Type B pancreatic cell (in vitro differentiated cells): ENCODE data around the gene SLC1A2. TPM values are rescaled to one million over a fixed set of nuclear protein-coding genes. Genes with fewer than 3 reads are reported as not detected.

Experiments
- DNase-seq: peaks from one replicate; pipeline ENCODE4 v3.0.0; 2021; ENCODE audit warnings: mixed read lengths; ENCODE audit not compliant: unreplicated experiment; ENCODE audit errors: extremely low spot score
- H3K27ac Mint-ChIP-seq: 2 replicates; pipeline ENCODE4 v1.8.0; 2021; ENCODE audit warnings: mild to moderate bottlenecking, mixed read lengths
- H3K27me3 Mint-ChIP-seq: 2 replicates; pipeline ENCODE4 v1.8.0; 2021; ENCODE audit warnings: mixed read lengths
- H3K36me3 Mint-ChIP-seq: 2 replicates; pipeline ENCODE4 v1.8.0; 2021; ENCODE audit warnings: mixed read lengths
- H3K4me1 Mint-ChIP-seq: one replicate; pipeline ENCODE4 v1.8.0; 2021; ENCODE audit warnings: mixed read lengths; ENCODE audit not compliant: unreplicated experiment
- H3K4me3 Mint-ChIP-seq: 2 replicates; pipeline ENCODE4 v1.8.0; 2021; ENCODE audit warnings: mild to moderate bottlenecking, mixed read lengths
- H3K9me3 Mint-ChIP-seq: 2 replicates; pipeline ENCODE4 v1.8.0; 2021; ENCODE audit warnings: mixed read lengths
- CTCF ChIP-seq: fragments of 200-600 bp; sonication (generic); conservative IDR thresholded peaks from 2 replicates; pipeline ENCODE4 v1.5.0; 2021; ENCODE audit warnings: antibody characterized with exemption, mild to moderate bottlenecking
- total RNA-seq: library from RNA; stranded (reverse); gene quantifications from 2 replicates; pipeline ENCODE4 v1.2.1, GENCODE V29; 2021; ENCODE audit warnings: low replicate concordance

The SLC1A2 gene
- total RNA-seq, 1 donor from 2014 or later, result 7.4 TPM

GRCh38 chr11:35265755-35266454 lies 153.5 kb downstream of the SLC1A2 start:
- Mint-ChIP-seq H3K27me3 (no peaks in the 10 kb centered on the region), H3K36me3 (no peaks in the 10 kb centered on the region), H3K4me1 (no peaks in the 10 kb centered on the region), H3K9me3 (no peaks in the 10 kb centered on the region), H3K4me3 (no peak overlapping the region), H3K27ac (no peak overlapping the region)
- no peak for DNase-seq
- TF ChIP-seq CTCF, result no peak

GRCh38 chr11:35262735-35263134 lies 156.6 kb downstream of the SLC1A2 start:
- Mint-ChIP-seq H3K36me3 (no peaks in the 10 kb centered on the region), H3K27ac (no peak overlapping the region), H3K4me3 (no peak overlapping the region), H3K9me3 (no peaks in the 10 kb centered on the region), H3K27me3 (peaks cover 4% of the 10 kb centered on the region), H3K4me1 (no peaks in the 10 kb centered on the region)
- no peak for DNase-seq
- TF ChIP-seq CTCF, result no peak

- Mint-ChIP-seq H3K27ac (no peak overlapping the region), H3K36me3 (no peaks in the 10 kb centered on the region), H3K4me1 (no peaks in the 10 kb centered on the region)
Observed at GRCh38 chr11:35262056-35262455, 157.3 kb downstream of the SLC1A2 start.

GRCh38 chr11:35261197-35261596 lies 158.2 kb downstream of the SLC1A2 start:
- no peak overlapping the region for H3K27ac Mint-ChIP-seq
- H3K9me3 Mint-ChIP-seq, result no peaks in the 10 kb centered on the region
- H3K27me3 Mint-ChIP-seq, result peaks cover 4% of the 10 kb centered on the region

More at GRCh38 chr11:35262056-35262455, 157.3 kb downstream of the SLC1A2 start:
- Mint-ChIP-seq H3K9me3 (no peaks in the 10 kb centered on the region), H3K4me3 (no peak overlapping the region), H3K27me3 (peaks cover 4% of the 10 kb centered on the region)
- DNase-seq, result no peak
- TF ChIP-seq CTCF, result no peak

GRCh38 chr11:35260342-35260985 lies 158.9 kb downstream of the SLC1A2 start:
- no peaks in the 10 kb centered on the region for H3K9me3 Mint-ChIP-seq
- H3K4me3 Mint-ChIP-seq, result no peak overlapping the region
- no peaks in the 10 kb centered on the region for H3K4me1 Mint-ChIP-seq
- H3K27ac Mint-ChIP-seq, result no peak overlapping the region
- H3K27me3 Mint-ChIP-seq, result peaks cover 4% of the 10 kb centered on the region
- H3K36me3 Mint-ChIP-seq, result no peaks in the 10 kb centered on the region
- no peak for TF ChIP-seq CTCF
- DNase-seq, result no peak

More at GRCh38 chr11:35261197-35261596, 158.2 kb downstream of the SLC1A2 start:
- TF ChIP-seq CTCF, result no peak
- Mint-ChIP-seq H3K4me1 (no peaks in the 10 kb centered on the region), H3K36me3 (no peaks in the 10 kb centered on the region), H3K4me3 (no peak overlapping the region)
- DNase-seq, result no peak
